Activated CD4-positive, alpha-beta memory T cell treated with anti-CD3 and anti-CD28 coated beads for 36 hours (primary cell): ENCODE results near the gene UBE2J2. TPM values are rescaled to one million over a fixed set of nuclear protein-coding genes. Genes with fewer than 3 reads are reported as not detected.
"Not testable (repeated sequence)": the region's sequence is repeated elsewhere in the genome, so short reads cannot be mapped to it uniquely, and the experiment has no call there.

Experiments
- CTCF ChIA-PET: fragments of 350-600 bp; sonication (Branson Sonifier 250); formaldehyde crosslinking; loops from one replicate; lab custom pipeline; 2021; ENCODE audit warnings: antibody characterized with exemption, inconsistent platforms; lab: Charles Lee
- POLR2A ChIA-PET: fragments of 350-600 bp; sonication (Branson Sonifier 250); formaldehyde crosslinking; loops from one replicate; lab custom pipeline; 2021; ENCODE audit warnings: antibody characterized with exemption; lab: Charles Lee
- DNase-seq: peaks from one replicate; pipeline ENCODE4 v3.0.0-alpha.2; 2020
- H3K27ac Mint-ChIP-seq: one replicate; pipeline ENCODE4 v1.8.0; 2021; ENCODE audit warnings: mixed read lengths
- H3K27me3 Mint-ChIP-seq: one replicate; pipeline ENCODE4 v1.8.0; 2021; ENCODE audit warnings: mixed read lengths
- H3K36me3 Mint-ChIP-seq: one replicate; pipeline ENCODE4 v1.8.0; 2021; ENCODE audit warnings: mixed read lengths
- H3K4me1 Mint-ChIP-seq: one replicate; pipeline ENCODE4 v1.8.0; 2021; ENCODE audit warnings: low read depth, mixed read lengths
- H3K4me3 Mint-ChIP-seq: one replicate; pipeline ENCODE4 v1.8.0; 2021; ENCODE audit warnings: mild to moderate bottlenecking, mixed read lengths
- H3K9me3 Mint-ChIP-seq: one replicate; pipeline ENCODE4 v1.8.0; 2021; ENCODE audit warnings: mixed read lengths
- intact Hi-C: fragments of 100-400 bp; cut with micrococcal nuclease; formaldehyde crosslinking; loops from one replicate; pipeline ENCODE4 v1.15.1; 2023
- total RNA-seq, 2 experiments: library from RNA; stranded (reverse); gene quantifications; one replicate each; pipeline ENCODE4 v1.2.3, GENCODE V29; 2021

Gene UBE2J2
- 10 to 100 TPM; 58.7 to 61.6 TPM for total RNA-seq

DNA sequence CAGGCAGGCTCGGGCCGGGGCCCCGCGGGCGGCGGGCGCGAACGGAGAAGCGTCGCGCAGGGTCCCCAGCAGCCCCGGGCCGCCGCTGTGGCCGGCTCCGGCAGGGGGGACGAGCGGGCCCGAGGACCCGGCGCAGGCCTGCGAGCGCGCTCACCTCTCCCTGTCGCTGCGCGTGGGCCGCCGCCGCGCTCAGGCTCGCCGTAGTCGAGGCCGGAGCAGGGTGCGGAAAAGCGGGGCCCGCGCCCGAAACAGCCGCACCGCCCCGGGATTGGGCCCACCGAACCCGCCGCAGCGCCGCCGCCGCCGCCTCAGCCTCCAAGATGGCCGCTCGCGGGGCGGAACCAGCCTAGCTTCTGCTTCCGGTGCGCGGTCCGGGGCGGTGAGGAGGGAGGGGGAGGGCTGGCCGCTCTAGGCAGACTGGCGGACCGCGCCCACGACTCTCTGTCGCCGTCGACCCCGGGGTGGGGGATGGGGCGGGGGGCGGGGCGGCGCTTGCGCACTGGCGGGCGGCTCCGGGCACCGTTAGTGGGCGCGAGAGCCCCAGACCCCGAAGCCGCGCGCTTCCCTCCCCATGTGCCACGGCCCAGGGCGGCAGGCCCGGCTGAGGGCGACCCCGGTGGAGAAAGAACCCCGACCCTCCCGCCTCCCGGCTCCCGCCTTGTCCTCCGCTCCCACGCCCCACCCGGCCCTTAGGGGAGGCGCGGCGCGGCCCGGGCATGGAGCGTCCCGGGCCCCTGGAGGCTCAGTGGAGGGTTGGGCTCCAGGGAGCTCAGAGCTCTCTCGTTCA, at the start of gene UBE2J2:
UBE2J2 (minus strand) TSS at position 343 of the 787 bp plus-strand sequence. CDS start 5,862 bp downstream, outside the sequence.
- H3K9me3 Mint-ChIP-seq, result no peaks in the 10 kb centered on the region
- H3K4me1 Mint-ChIP-seq, result peaks cover 32% of the 10 kb centered on the region
- peak within 1 kb of the TSS; percentile 62 for H3K27ac Mint-ChIP-seq
- ChIA-PET POLR2A (interaction anchor here (0.6 to 1.8 kb wide), 3 partner anchors 43 to 158 kb away, joined by 3 to 5 read pairs (median 3); partner anchors contain the start of genes C1orf159 and MRPL20), CTCF (interaction anchor here (1.0 to 1.6 kb wide), 3 partner anchors 13 to 63 kb away, joined by 3 read pairs; partner anchors contain the start of genes B3GALT6 and SDF4)
- peak within 1 kb of the TSS; percentile 88 for H3K4me3 Mint-ChIP-seq
- no peaks in the 10 kb centered on the region for H3K27me3 Mint-ChIP-seq
- DNase-seq, result peak; percentile 96
- peaks cover 20% of the 10 kb centered on the region for H3K36me3 Mint-ChIP-seq
- intact Hi-C loops, result loop anchor here (1.0 to 5.0 kb wide), 3 partner anchors 34 to 157 kb away; partner anchors contain the start of genes ACAP3, B3GALT6, C1orf159 and PUSL1

- ChIA-PET CTCF (interaction anchor here (1.0 kb wide), 1 partner anchor 49 kb away, joined by 4 read pairs; no protein-coding TSS in a partner anchor), POLR2A (no interaction called here)
- H3K27me3 Mint-ChIP-seq, result no peaks in the 10 kb centered on the region
- peaks cover 31% of the 10 kb centered on the region for H3K4me1 Mint-ChIP-seq
- peaks cover 9% of the 10 kb centered on the region for H3K36me3 Mint-ChIP-seq
- intact Hi-C loops, result no loop called here
- H3K27ac Mint-ChIP-seq, result peak overlapping the region; percentile 60
- no peaks in the 10 kb centered on the region for H3K9me3 Mint-ChIP-seq
- DNase-seq, result no peak
- H3K4me3 Mint-ChIP-seq, result peak overlapping the region; percentile 74
These were observed 49.3 kb upstream of the UBE2J2 start for GRCh38 chr1:1322952-1323351.

DNA sequence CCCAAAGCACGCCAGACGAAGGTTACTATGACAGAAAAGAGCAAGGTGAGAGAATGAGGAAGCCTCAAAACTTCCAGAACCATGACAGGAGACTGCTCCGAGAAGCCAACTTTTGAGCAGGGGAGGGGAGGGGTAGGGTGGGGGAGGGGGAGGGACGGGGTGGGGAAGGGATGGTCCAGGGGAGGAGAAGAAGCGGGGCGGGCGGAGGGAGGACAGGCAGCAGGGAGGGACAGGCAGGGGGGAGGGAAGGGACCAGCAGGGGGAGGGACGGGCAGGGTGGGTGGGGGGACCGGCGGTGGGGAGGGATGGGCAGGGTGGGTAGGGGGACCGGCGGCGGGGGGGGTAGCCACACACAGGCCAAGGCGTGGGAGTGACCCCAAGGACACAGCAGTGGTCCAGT, 48.8 kb upstream of the UBE2J2 start:
- H3K9me3 Mint-ChIP-seq, result no peaks in the 10 kb centered on the region
- peaks cover 31% of the 10 kb centered on the region for H3K4me1 Mint-ChIP-seq
- ChIA-PET CTCF (no interaction called here), POLR2A (no interaction called here)
- no peak for DNase-seq
- H3K27me3 Mint-ChIP-seq, result no peaks in the 10 kb centered on the region
- peaks cover 11% of the 10 kb centered on the region for H3K36me3 Mint-ChIP-seq
- H3K4me3 Mint-ChIP-seq, result peak overlapping the region; percentile 74
- intact Hi-C loops, result no loop called here
- H3K27ac Mint-ChIP-seq, result no peak overlapping the region

GRCh38 chr1:1321477-1321876, 47.8 kb upstream of the UBE2J2 start:
- peaks cover 12% of the 10 kb centered on the region for H3K36me3 Mint-ChIP-seq

GRCh38 chr1:1320666-1321448, 47.2 kb upstream of the UBE2J2 start:
- peaks cover 26% of the 10 kb centered on the region for H3K4me1 Mint-ChIP-seq
- ChIA-PET POLR2A (interaction anchor here (0.6 kb wide), 1 partner anchor 610 kb away, joined by 3 read pairs; no protein-coding TSS in a partner anchor), CTCF (interaction anchor here (1.2 kb wide), 1 partner anchor 70 kb away, joined by 3 read pairs; no protein-coding TSS in a partner anchor)
- intact Hi-C loops, result no loop called here
- H3K27ac Mint-ChIP-seq, result no peak overlapping the region
- no peak for DNase-seq
- H3K9me3 Mint-ChIP-seq, result no peaks in the 10 kb centered on the region
- peaks cover 12% of the 10 kb centered on the region for H3K36me3 Mint-ChIP-seq
- H3K4me3 Mint-ChIP-seq, result no peak overlapping the region
- no peaks in the 10 kb centered on the region for H3K27me3 Mint-ChIP-seq

More at GRCh38 chr1:1321477-1321876, 47.8 kb upstream of the UBE2J2 start:
- POLR2A ChIA-PET, result interaction anchor here (0.6 kb wide), 1 partner anchor 610 kb away, joined by 3 read pairs; no protein-coding TSS in a partner anchor
- H3K9me3 Mint-ChIP-seq, result no peaks in the 10 kb centered on the region
- CTCF ChIA-PET, result no interaction called here
- intact Hi-C loops, result no loop called here
- peaks cover 31% of the 10 kb centered on the region for H3K4me1 Mint-ChIP-seq
- H3K4me3 Mint-ChIP-seq, result no peak overlapping the region
- no peak overlapping the region for H3K27ac Mint-ChIP-seq
- no peaks in the 10 kb centered on the region for H3K27me3 Mint-ChIP-seq
- DNase-seq, result no peak

DNA sequence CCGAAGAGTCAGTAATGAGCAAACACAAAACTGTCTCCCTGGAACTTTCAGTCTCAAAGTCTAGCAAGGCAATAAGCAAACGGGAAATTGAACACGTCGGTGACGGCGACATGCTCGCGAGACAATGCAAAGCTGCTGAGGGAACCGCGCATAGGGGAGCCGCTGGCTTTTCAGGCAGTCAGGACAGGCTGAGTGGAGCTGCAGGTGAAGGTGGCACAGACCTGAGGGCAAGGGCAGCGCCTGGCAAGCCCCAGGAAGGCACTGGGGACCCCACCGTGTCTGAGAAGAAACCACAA, 45.9 kb upstream of the UBE2J2 start:
- Mint-ChIP-seq H3K27me3 (no peaks in the 10 kb centered on the region), H3K36me3 (peaks cover 14% of the 10 kb centered on the region), H3K4me3 (no peak overlapping the region), H3K4me1 (peaks cover 23% of the 10 kb centered on the region), H3K27ac (no peak overlapping the region), H3K9me3 (no peaks in the 10 kb centered on the region)
- DNase-seq, result no peak
- ChIA-PET CTCF (no interaction called here), POLR2A (interaction anchor here (1.7 kb wide), 1 partner anchor 13 kb away, joined by 4 read pairs; no protein-coding TSS in a partner anchor)
- intact Hi-C loops, result no loop called here

DNA sequence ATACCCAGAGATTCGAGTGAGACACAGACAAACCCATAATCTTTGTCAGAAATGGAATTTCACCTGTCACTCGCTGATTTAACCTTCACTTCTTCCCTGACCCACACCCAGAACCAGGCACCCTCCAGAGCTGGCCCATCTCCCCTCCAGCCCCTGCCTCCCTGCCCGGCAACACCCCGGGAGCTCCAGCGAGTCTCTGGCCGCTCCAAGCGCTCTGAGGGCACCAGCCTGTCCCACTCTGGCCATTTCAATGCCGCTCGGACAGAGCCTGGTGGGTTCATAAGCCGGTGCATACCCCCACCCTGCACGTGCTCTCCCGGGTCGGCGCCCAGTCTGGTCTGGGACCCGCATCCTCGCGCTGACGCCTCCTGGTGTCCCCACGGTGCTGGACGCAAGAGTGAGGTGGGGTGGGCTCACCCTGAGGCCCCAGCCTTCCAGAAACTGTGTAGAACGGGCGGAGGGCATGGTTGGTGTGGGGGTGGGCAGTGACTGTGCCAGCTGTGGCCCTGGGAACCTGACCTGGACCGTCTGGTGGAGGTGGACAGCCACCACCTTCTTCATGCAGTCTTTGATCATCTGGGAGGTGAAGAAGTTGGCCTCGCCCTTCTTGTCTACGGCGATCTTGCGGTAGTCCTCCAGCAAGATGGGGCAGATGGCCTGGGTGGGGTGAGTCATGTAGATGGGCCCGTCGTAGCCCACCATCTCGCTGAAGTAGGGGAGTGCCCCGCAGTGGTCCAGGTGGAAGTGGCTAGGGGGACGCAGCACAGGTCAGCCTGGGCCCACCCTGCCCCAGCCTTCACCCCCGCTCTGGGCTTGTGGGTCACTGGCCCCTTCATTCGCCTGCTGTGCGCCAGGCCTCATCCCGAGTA, 45.4 kb upstream of the UBE2J2 start:
- Mint-ChIP-seq H3K4me3 (no peak overlapping the region), H3K4me1 (peaks cover 21% of the 10 kb centered on the region), H3K27ac (no peak overlapping the region), H3K9me3 (no peaks in the 10 kb centered on the region), H3K27me3 (no peaks in the 10 kb centered on the region), H3K36me3 (peaks cover 13% of the 10 kb centered on the region)
- ChIA-PET POLR2A (interaction anchor here (1.7 kb wide), 1 partner anchor 13 kb away, joined by 4 read pairs; no protein-coding TSS in a partner anchor), CTCF (no interaction called here)
- intact Hi-C loops, result no loop called here
- no peak for DNase-seq

GRCh38 chr1:1318131-1318652, 44.5 kb upstream of the UBE2J2 start:
- Mint-ChIP-seq H3K4me3 (no peak overlapping the region), H3K27me3 (no peaks in the 10 kb centered on the region), H3K4me1 (peaks cover 17% of the 10 kb centered on the region), H3K9me3 (no peaks in the 10 kb centered on the region), H3K27ac (no peak overlapping the region), H3K36me3 (peaks cover 18% of the 10 kb centered on the region)
- intact Hi-C loops, result no loop called here
- CTCF ChIA-PET, result no interaction called here
- no peak for DNase-seq
- POLR2A ChIA-PET, result no interaction called here

GRCh38 chr1:1317420-1317819, 43.8 kb upstream of the UBE2J2 start:
- Mint-ChIP-seq H3K4me3 (no peak overlapping the region), H3K9me3 (no peaks in the 10 kb centered on the region), H3K36me3 (peaks cover 19% of the 10 kb centered on the region), H3K4me1 (peaks cover 12% of the 10 kb centered on the region), H3K27ac (no peak overlapping the region), H3K27me3 (no peaks in the 10 kb centered on the region)
- DNase-seq, result no peak
- ChIA-PET POLR2A (no interaction called here), CTCF (no interaction called here)
- intact Hi-C loops, result no loop called here

GRCh38 chr1:1316199-1316598, 42.5 kb upstream of the UBE2J2 start:
- H3K27me3 Mint-ChIP-seq, H3K4me3 Mint-ChIP-seq, H3K4me1 Mint-ChIP-seq, DNase-seq, H3K9me3 Mint-ChIP-seq, CTCF ChIA-PET, intact Hi-C loops, POLR2A ChIA-PET, H3K27ac Mint-ChIP-seq: not testable (repeated sequence)
- peaks cover 19% of the 10 kb centered on the region for H3K36me3 Mint-ChIP-seq

DNA sequence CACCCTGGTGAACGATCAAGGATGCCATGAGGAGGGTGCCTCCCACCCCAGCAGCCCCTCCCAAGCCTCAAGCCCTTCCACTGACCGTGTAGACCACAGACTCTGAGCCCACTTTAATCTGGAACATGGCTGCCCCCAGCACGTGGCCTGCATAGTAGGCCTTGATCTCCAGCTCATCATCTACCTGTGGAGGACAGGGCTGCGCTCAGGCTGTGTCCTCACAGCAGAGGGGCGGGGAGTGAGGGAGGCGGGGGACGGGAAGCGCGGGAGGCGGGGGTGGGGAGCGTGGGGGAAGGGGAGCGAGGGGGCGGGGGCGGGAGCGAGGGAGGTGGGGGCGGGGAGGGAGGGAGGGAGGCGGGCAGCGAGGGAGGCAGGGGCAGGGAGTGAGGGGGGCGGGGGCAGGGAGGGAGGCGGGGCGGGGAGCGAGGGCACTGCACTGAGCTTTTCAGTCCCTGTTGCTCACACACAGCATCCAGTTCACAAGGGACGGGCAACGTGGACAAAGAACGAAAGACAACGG, 41.8 kb upstream of the UBE2J2 start:
- H3K36me3 Mint-ChIP-seq, result peaks cover 22% of the 10 kb centered on the region
- CTCF ChIA-PET, result interaction anchor here (1.1 kb wide), 1 partner anchor 56 kb away, joined by 3 read pairs; no protein-coding TSS in a partner anchor
- intact Hi-C loops, result no loop called here
- H3K27me3 Mint-ChIP-seq, result no peaks in the 10 kb centered on the region
- H3K4me1 Mint-ChIP-seq, result peaks cover 5% of the 10 kb centered on the region
- no peak overlapping the region for H3K4me3 Mint-ChIP-seq
- no peaks in the 10 kb centered on the region for H3K9me3 Mint-ChIP-seq
- POLR2A ChIA-PET, result no interaction called here
- H3K27ac Mint-ChIP-seq, result no peak overlapping the region
- no peak for DNase-seq
